Stomach (tissue), 9 donors: ENCODE data around the gene IP6K1. TPM values are rescaled to one million over a fixed set of nuclear protein-coding genes. Genes with fewer than 3 reads are reported as not detected.

Source experiments
- DNase-seq, 2 donors: peaks; one replicate each; pipeline versions ENCODE4 v3.0.0 to v3.0.0-alpha.2; 2013 to 2019
- H3K27ac ChIP-seq, 5 donors: fragments of 200-600 bp in 4 of 5; sonication (generic) in 4 of 5; one replicate each; pipeline ENCODE4 v1.5.1; 2013 to 2019; ENCODE audit warnings: mild to moderate bottlenecking in 1 of 5, moderate library complexity in 1 of 5
- H3K27me3 ChIP-seq, 3 donors: fragments of 200-600 bp; sonication (generic); one replicate each; pipeline ENCODE4 v1.5.1; 2017 to 2019; ENCODE audit warnings: mixed run types in 1 of 3
- H3K36me3 ChIP-seq, 4 donors: fragments of 200-600 bp; sonication (generic); 1 replicate in 3 of 4; 2 replicates in 1 of 4; pipeline ENCODE4 v1.5.1; 2016 to 2019
- H3K4me1 ChIP-seq, 4 donors: fragments of 200-600 bp; sonication (generic); one replicate each; pipeline ENCODE4 v1.5.1; 2016 to 2019
- H3K4me3 ChIP-seq, 4 donors: fragments of 200-600 bp; sonication (generic) in 3 of 4; one replicate each; pipeline ENCODE4 v1.5.1; 2016 to 2019; ENCODE audit warnings: mild to moderate bottlenecking in 1 of 4
- H3K9me3 ChIP-seq, 4 donors: fragments of 200-600 bp; sonication (generic); one replicate each; pipeline ENCODE4 v1.5.1; 2016 to 2019
- EP300 ChIP-seq: sonication (generic); formaldehyde crosslinking; IDR thresholded peaks from one replicate; pipeline ENCODE4 v1.6.1; 2017; ENCODE audit warnings: antibody characterized with exemption
- POLR2A ChIP-seq, 4 donors: fragments of 450-650 bp; IDR thresholded peaks; one replicate each; pipeline ENCODE4 v1.6.1; 2016; ENCODE audit warnings: antibody characterized with exemption in 4 of 4, control low read depth in 2 of 4, mild to moderate bottlenecking in 1 of 4, moderate library complexity in 1 of 4
- POLR2AphosphoS5 ChIP-seq, 3 donors: sonication (generic); formaldehyde crosslinking; IDR thresholded peaks; one replicate each; pipeline ENCODE4 v1.6.1; 2016; ENCODE audit warnings: antibody characterized with exemption in 3 of 3
- WGBS, 5 donors: extraction: QIAGEN DNeasy Blood & Tissue Kit in 3 of 5; methylation state at CpG; one replicate each; pipeline versions ENCODE4 v1.1.5 to v1.1.7; 2013 to 2018; 5-methylcytosine and 5-hydroxymethylcytosine counted together
- intact Hi-C: fragments of 100-400 bp; cut with DNase I; formaldehyde crosslinking; loops from one replicate; pipeline ENCODE4 v1.15.1; 2023; ENCODE audit warnings: low total_unique reads
- polyA plus RNA-seq, 3 donors: library from polyadenylated mRNA; stranded (reverse); fragments of 200-250 nt; gene quantifications; one replicate each; pipeline ENCODE4 v1.2.3, GENCODE V29; 2013
- total RNA-seq, 5 donors: library from RNA; depleted of rRNA; stranded (reverse); fragments of >200 nt; gene quantifications; one replicate each; pipeline versions ENCODE4 v1.1.0 to v1.2.3, GENCODE V29; 2014 to 2016
- TF ChIP-seq, protein P1 (sequence below), 7 experiments: fragments of 450-650 bp in 4 of 7; fragments of 200-600 bp in 3 of 7; sonication (generic) in 3 of 7; IDR thresholded peaks; one replicate each; pipeline ENCODE4 v1.5.1; 2016 to 2019; ENCODE audit warnings: antibody characterized with exemption in 7 of 7, control low read depth in 2 of 7, mild to moderate bottlenecking in 1 of 7
- donor health status: healthy with polysubstance abuse.
- donor health status: Bipolar disorder and iron deficiency.
- donor health status: healthy.

IP6K1 gene
- total and polyA plus RNA-seq, 8 donors = 7.7 to 68.3 (median 21.6) TPM

DNA sequence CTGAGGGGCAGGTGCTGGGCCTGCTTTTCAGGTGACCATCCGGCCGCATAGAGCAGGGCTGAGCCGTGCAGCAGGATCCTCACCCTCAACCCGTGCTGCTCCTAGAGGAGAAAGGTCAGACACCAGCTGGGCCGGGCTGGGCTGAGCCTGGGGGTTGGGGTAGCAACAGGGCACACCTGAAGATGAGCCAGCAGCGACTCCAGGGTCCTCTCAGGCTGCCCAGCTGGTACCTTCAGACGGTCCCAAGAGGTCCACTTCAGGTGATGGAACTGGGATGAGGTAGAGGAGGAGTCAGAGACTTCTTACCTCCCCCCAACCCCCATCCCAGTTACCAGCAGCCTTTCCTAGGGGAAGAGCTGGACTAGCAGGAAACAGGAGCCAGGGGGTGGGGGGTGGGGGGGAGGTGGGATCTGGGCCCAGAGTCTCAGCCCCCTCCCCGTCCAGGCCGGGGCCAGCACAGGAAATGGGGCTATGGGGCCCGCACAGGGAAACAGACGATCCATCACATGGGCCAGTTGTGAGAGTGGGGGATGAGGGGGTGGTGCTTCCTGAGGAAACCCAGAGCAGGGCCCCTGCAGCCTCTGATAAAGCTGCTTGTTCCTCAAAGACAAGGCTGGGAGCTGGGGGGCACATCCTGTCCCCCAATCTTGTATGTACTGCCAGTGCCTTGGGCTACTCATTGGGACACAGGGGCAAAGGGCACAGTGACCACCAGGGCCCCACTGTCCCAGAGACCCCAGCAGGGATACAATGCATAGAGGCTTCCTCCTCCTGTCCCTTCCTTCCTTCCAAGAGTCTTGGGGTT, 19.8 kb upstream of the IP6K1 start:
- peaks cover 7 to 38% (median 28%) of the 10 kb centered on the region in 4 donors for H3K36me3 ChIP-seq
- peak overlapping the region in 2 of 4 donors; percentile 0 to 83 for H3K4me3 ChIP-seq
- H3K27me3 ChIP-seq = no peaks in the 10 kb centered on the region
- no peaks in the 10 kb centered on the region for H3K9me3 ChIP-seq
- TF ChIP-seq EP300 (no peak), POLR2AphosphoS5 (IDR thresholded peaks at IDR 0.05) (no peak), POLR2A (IDR thresholded peaks at IDR 0.05) (no peak)
- TF ChIP-seq, protein P1, sequence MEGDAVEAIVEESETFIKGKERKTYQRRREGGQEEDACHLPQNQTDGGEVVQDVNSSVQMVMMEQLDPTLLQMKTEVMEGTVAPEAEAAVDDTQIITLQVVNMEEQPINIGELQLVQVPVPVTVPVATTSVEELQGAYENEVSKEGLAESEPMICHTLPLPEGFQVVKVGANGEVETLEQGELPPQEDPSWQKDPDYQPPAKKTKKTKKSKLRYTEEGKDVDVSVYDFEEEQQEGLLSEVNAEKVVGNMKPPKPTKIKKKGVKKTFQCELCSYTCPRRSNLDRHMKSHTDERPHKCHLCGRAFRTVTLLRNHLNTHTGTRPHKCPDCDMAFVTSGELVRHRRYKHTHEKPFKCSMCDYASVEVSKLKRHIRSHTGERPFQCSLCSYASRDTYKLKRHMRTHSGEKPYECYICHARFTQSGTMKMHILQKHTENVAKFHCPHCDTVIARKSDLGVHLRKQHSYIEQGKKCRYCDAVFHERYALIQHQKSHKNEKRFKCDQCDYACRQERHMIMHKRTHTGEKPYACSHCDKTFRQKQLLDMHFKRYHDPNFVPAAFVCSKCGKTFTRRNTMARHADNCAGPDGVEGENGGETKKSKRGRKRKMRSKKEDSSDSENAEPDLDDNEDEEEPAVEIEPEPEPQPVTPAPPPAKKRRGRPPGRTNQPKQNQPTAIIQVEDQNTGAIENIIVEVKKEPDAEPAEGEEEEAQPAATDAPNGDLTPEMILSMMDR (IDR thresholded peaks at IDR 0.05) = no peak
- H3K27ac ChIP-seq = peak overlapping the region; percentile 69 to 94 (median 88)
- DNase-seq = peak in 1 of 2 donors; percentile 93
- H3K4me1 ChIP-seq = peaks cover 40 to 67% (median 59%) of the 10 kb centered on the region in 4 donors
- WGBS, 5 donors = 42 to 60% (median 53%) methylated on average over 9 to 11 of the region's 11 CpGs
- intact Hi-C loops = no loop called here

DNA sequence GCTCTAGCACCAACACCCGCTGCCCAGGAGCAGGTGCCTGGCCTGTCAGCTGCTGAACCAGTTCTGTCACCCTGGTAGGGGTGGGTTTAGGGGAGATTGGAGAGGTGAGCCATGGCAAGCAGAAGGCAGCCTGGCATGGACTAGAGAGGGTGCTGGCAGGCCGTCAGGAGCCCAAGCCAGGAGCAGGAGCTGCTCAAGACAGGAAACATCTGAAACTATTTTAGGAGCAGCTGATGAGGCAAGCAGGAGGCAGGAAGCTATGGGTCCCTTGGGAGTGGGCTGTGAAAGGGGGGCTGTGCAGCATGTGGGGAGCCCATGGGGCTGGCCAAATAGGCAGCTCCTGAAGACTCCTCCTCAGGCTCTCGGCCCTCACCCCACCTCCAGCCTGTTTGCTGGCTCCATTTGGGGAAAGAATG, 19.0 kb upstream of the IP6K1 start:
- TF ChIP-seq POLR2A (IDR thresholded peaks at IDR 0.05) (no peak), POLR2AphosphoS5 (IDR thresholded peaks at IDR 0.05) (peak in 2 of 3 donors; percentile 37 to 45)
- H3K4me1 ChIP-seq = peaks cover 40 to 66% (median 59%) of the 10 kb centered on the region in 4 donors
- H3K27ac ChIP-seq = peak overlapping the region; percentile 69 to 94 (median 88)
- peaks cover 7 to 31% (median 21%) of the 10 kb centered on the region in 4 donors for H3K36me3 ChIP-seq
- intact Hi-C loops = no loop called here
- no peaks in the 10 kb centered on the region for H3K9me3 ChIP-seq
- peak overlapping the region in 2 of 4 donors; percentile 0 to 83 for H3K4me3 ChIP-seq
- WGBS, 5 donors = 28 to 55% (median 33%) methylated on average over 2 to 3 of the region's 3 CpGs
- H3K27me3 ChIP-seq = no peaks in the 10 kb centered on the region
- DNase-seq = peak; percentile 83 to 92

- H3K4me3 ChIP-seq = peak overlapping the region; percentile 83 to 89 (median 86)
- TF ChIP-seq, protein P1 (IDR thresholded peaks at IDR 0.05) = no peak
- no peak for TF ChIP-seq POLR2A (IDR thresholded peaks at IDR 0.05)
- TF ChIP-seq EP300 = no peak
- TF ChIP-seq POLR2AphosphoS5 (IDR thresholded peaks at IDR 0.05) = no peak
- WGBS, 5 donors = 60 to 78% (median 69%) methylated on average over 15 to 26 of the region's 26 CpGs
- peak in 1 of 2 donors; percentile 28 for DNase-seq
- peak overlapping the region in 4 of 5 donors; percentile 88 to 94 (median 90) for H3K27ac ChIP-seq
- intact Hi-C loops = no loop called here
- peaks cover 40 to 71% (median 59%) of the 10 kb centered on the region in 4 donors for H3K4me1 ChIP-seq
- H3K27me3 ChIP-seq = no peaks in the 10 kb centered on the region
- H3K36me3 ChIP-seq = peaks cover under 1 to 21% (median 11%) of the 10 kb centered on the region in 4 donors
- no peaks in the 10 kb centered on the region for H3K9me3 ChIP-seq
Observed at GRCh38 chr3:49804141-49805041, 18.0 kb upstream of the IP6K1 start.

- peak in 1 of 2 donors; percentile 82 for DNase-seq
- Histone ChIP-seq H3K36me3 (peaks cover 0 to 13% (median 3%) of the 10 kb centered on the region in 4 donors), H3K4me1 (peaks cover 40 to 74% (median 59%) of the 10 kb centered on the region in 4 donors), H3K27ac (peak overlapping the region; percentile 77 to 94 (median 89)), H3K9me3 (no peaks in the 10 kb centered on the region), H3K27me3 (no peaks in the 10 kb centered on the region), H3K4me3 (peak overlapping the region; percentile 83 to 89 (median 86))
- TF ChIP-seq EP300 (no peak), POLR2A (IDR thresholded peaks at IDR 0.05) (no peak), POLR2AphosphoS5 (IDR thresholded peaks at IDR 0.05) (no peak)
- TF ChIP-seq, protein P1 (IDR thresholded peaks at IDR 0.05) = no peak
- intact Hi-C loops = loop anchor here (2.0 kb wide), 1 partner anchor 35 kb away; no protein-coding TSS in a partner anchor
- WGBS, 5 donors = 0 to 4% (median 3%) methylated on average over 14 to 41 of the region's 41 CpGs
Observed at GRCh38 chr3:49803465-49804140, 17.3 kb upstream of the IP6K1 start.
